GM12878 (cell line): Measurements from ENCODE around the gene COPE. TPM values are rescaled to one million over a fixed set of nuclear protein-coding genes. Genes with fewer than 3 reads are reported as not detected.
A peak's percentile ranks its signal among the peaks of the same experiment; 100 is the strongest.

Source experiments
- ATAC-seq: fragments of 200-7000 bp; cut with Tn5 transposase; 3 replicates; pipeline ENCODE4 v1.9.1; 2020; ENCODE audit warnings: mild to moderate bottlenecking, moderate library complexity
- BruUV-seq: library from RNA; stranded (reverse); fragments of 400-500 nt; replicated peaks from 2 replicates; lab custom pipeline; 2021; lab: Mats Ljungman, UMichigan
- CTCF ChIA-PET: fragments of 300-600 bp; sonication (Branson Sonifier 250); formaldehyde crosslinking; extraction: SDS; loops from one replicate; lab custom pipeline; 2021; ENCODE audit warnings: inconsistent platforms; lab: Yijun Ruan, JAX
- POLR2A ChIA-PET: fragments of 350-600 bp; formaldehyde crosslinking; extraction: SDS; loops from one replicate; lab custom pipeline; 2021; ENCODE audit warnings: inconsistent platforms; lab: Charles Lee
- RAD21 ChIA-PET: fragments of 300-600 bp; sonication (Branson Sonifier 250); formaldehyde crosslinking; loops from one replicate; lab custom pipeline; 2023; ENCODE audit warnings: antibody characterized with exemption; ENCODE audit not compliant: unreplicated experiment; lab: Charles Lee
- SMC1A ChIA-PET: fragments of 300-600 bp; sonication (Branson Sonifier 250); formaldehyde crosslinking; loops from one replicate; lab custom pipeline; 2023; ENCODE audit not compliant: unreplicated experiment, uncharacterized antibody; lab: Charles Lee
- DNase-seq: peaks from one replicate; pipeline ENCODE4 v3.0.0-alpha.2; 2011; ENCODE audit warnings: low read depth, low spot score
- FAIRE-seq: peaks from 3 replicates; lab custom pipeline; 2011; peaks lifted over from hg19 to GRCh38; lab: Jason Lieb, UNC
- H2AFZ ChIP-seq: 2 replicates; pipeline ENCODE4 v1.6.0; 2011; ENCODE audit warnings: low read depth, low read length, control low read depth; ENCODE audit not compliant: control insufficient read depth
- H3K27ac ChIP-seq: 2 replicates; pipeline ENCODE4 v1.5.1; 2011; ENCODE audit warnings: control low read depth; ENCODE audit not compliant: control insufficient read depth, insufficient read depth
- H3K27me3 ChIP-seq, 2 experiments: replicated peaks in 1 of 2; 2 replicates each; pipeline versions ENCODE4 v1.6.0 to v1.6.1; 2011; ENCODE audit warnings: low read length in 1 of 2; ENCODE audit not compliant: control insufficient read depth in 2 of 2, insufficient read depth in 2 of 2
- H3K36me3 ChIP-seq, 2 experiments: 2 replicates each; pipeline ENCODE4 v1.5.1; 2011; ENCODE audit warnings: low read length in 1 of 2; ENCODE audit not compliant: control insufficient read depth in 2 of 2, insufficient read depth in 2 of 2
- H3K4me1 ChIP-seq: 2 replicates; pipeline ENCODE4 v1.6.1; 2011; ENCODE audit warnings: mild to moderate bottlenecking, low read length, moderate library complexity, mixed read lengths; ENCODE audit not compliant: control insufficient read depth, insufficient read depth
- H3K4me2 ChIP-seq: 2 replicates; pipeline ENCODE4 v1.6.0; 2011; ENCODE audit warnings: control low read depth; ENCODE audit not compliant: control insufficient read depth, insufficient read depth
- H3K4me3 ChIP-seq: fragments of 200-600 bp; sonication (generic); 2 replicates; pipeline ENCODE4 v1.5.1; 2016
- H3K79me2 ChIP-seq: 2 replicates; pipeline ENCODE4 v1.6.0; 2011; ENCODE audit warnings: low read length; ENCODE audit not compliant: control insufficient read depth, insufficient read depth
- H3K9ac ChIP-seq: 2 replicates; pipeline ENCODE4 v1.8.0; 2011; ENCODE audit warnings: low read length, control low read depth, mixed read lengths; ENCODE audit not compliant: control insufficient read depth, insufficient read depth
- H3K9me3 ChIP-seq: replicated peaks from 3 replicates; pipeline ENCODE4 v1.5.1; 2011; ENCODE audit warnings: mild to moderate bottlenecking, low read length; ENCODE audit not compliant: control insufficient read depth, insufficient read depth
- H4K20me1 ChIP-seq: 2 replicates; pipeline ENCODE4 v1.6.0; 2011; ENCODE audit not compliant: control insufficient read depth, insufficient read depth
- CHD4 ChIP-seq: fragments of 200-600 bp; sonication (generic); IDR thresholded peaks from 2 replicates; pipeline ENCODE4 v1.6.1; 2016; ENCODE audit warnings: mild to moderate bottlenecking
- E2F4 ChIP-seq: IDR thresholded peaks from 2 replicates; pipeline ENCODE4 v1.6.1; 2012; ENCODE audit warnings: low read depth, low read length, improper control_type of control experiment
- MTA3 ChIP-seq: IDR thresholded peaks from 2 replicates; pipeline ENCODE4 v1.6.1; 2012; ENCODE audit warnings: low read length, inconsistent platforms, borderline replicate concordance
- MYC ChIP-seq: IDR thresholded peaks from 2 replicates; pipeline ENCODE4 v1.6.1; 2011; ENCODE audit warnings: mild to moderate bottlenecking, low read length, moderate library complexity, inconsistent platforms; ENCODE audit not compliant: insufficient read depth, insufficient replicate concordance, insufficient read length, severe bottlenecking
- NR2C2 ChIP-seq: IDR thresholded peaks from 2 replicates; pipeline ENCODE4 v1.6.1; 2011; ENCODE audit warnings: borderline replicate concordance, low read depth; ENCODE audit not compliant: control insufficient read depth, insufficient read length
- RB1 ChIP-seq: fragments of 450-650 bp; formaldehyde crosslinking; IDR thresholded peaks from 2 replicates; pipeline ENCODE4 v1.6.1; 2017; ENCODE audit warnings: mild to moderate bottlenecking, borderline replicate concordance
- RCOR1 ChIP-seq: conservative IDR thresholded peaks from 2 replicates; pipeline ENCODE4 v1.6.1; 2012; ENCODE audit warnings: low read depth, low read length, improper control_type of control experiment
- SKIL ChIP-seq: fragments of 450-650 bp; IDR thresholded peaks from 2 replicates; pipeline ENCODE4 v1.6.1; 2017; ENCODE audit warnings: mild to moderate bottlenecking, low read depth, inconsistent platforms; ENCODE audit not compliant: poor library complexity, severe bottlenecking
- SREBF2 ChIP-seq: IDR thresholded peaks from 2 replicates; pipeline ENCODE4 v1.6.1; 2012; ENCODE audit warnings: mild to moderate bottlenecking, low read length
- ZNF217 ChIP-seq: fragments of 450-650 bp; IDR thresholded peaks from 2 replicates; pipeline ENCODE4 v1.6.1; 2017; ENCODE audit warnings: antibody characterized with exemption, mild to moderate bottlenecking
- ZNF384 ChIP-seq: IDR thresholded peaks from 2 replicates; pipeline ENCODE4 v1.6.1; 2012; ENCODE audit warnings: low read depth, mild to moderate bottlenecking, low read length, improper control_type of control experiment, borderline replicate concordance
- ZZZ3 ChIP-seq: IDR thresholded peaks from 2 replicates; pipeline ENCODE4 v1.6.1; 2011; ENCODE audit warnings: low read depth; ENCODE audit not compliant: control insufficient read depth, insufficient read length
- WGBS: methylation state at CpG from one replicate; pipeline ENCODE4 v1.1.6; 2016; ENCODE audit warnings: low lambda C conversion rate; ENCODE audit not compliant: insufficient replicate concordance, insufficient coverage; ENCODE audit errors: missing lambda C conversion rate; 5-methylcytosine and 5-hydroxymethylcytosine counted together
- in situ Hi-C: fragments of 300-500 bp; cut with MboI; formaldehyde crosslinking; loops from 9 replicates; pipeline ENCODE4 v1.14.3; 2018; ENCODE audit warnings: mixed read lengths
- intact Hi-C: fragments of 100-400 bp; cut with micrococcal nuclease; formaldehyde crosslinking; loops from one replicate; pipeline ENCODE4 v1.14.2; 2022; ENCODE audit not compliant: unreplicated experiment
- polyA plus RNA-seq, 11 experiments: library from polyadenylated mRNA; depleted of rRNA in 4 of 11; unstranded in 6 of 11; stranded (reverse) in 5 of 11; fragments of >200 nt; fragmentation: Nextera tagmentation in 4 of 11; fragmentation: Illumina TruSeq in 1 of 11; extraction: Ambion mirVana in 4 of 11; extraction: Trizol in 1 of 11; gene quantifications; 1 replicate in 1 of 11; 2 replicates in 10 of 11; pipeline versions ENCODE4 v1.2.1 to v1.2.3, GENCODE V29; 2011 to 2016; ENCODE audit warnings: inconsistent platforms in 2 of 11, missing spikeins in 2 of 11, low read depth in 1 of 11
- total RNA-seq, 4 experiments: library from RNA; depleted of rRNA in 3 of 4; stranded (reverse); fragments of >200 nt in 3 of 4; fragmentation: Illumina TruSeq in 1 of 4; extraction: Trizol in 1 of 4; gene quantifications; 2 replicates each; pipeline versions ENCODE4 v1.2.1 to v1.2.3, GENCODE V29; 2013 to 2021
- TF ChIP-seq, protein P1 (sequence below): fragments of 450-650 bp; IDR thresholded peaks from 2 replicates; pipeline ENCODE4 v1.6.1; 2017; ENCODE audit warnings: antibody characterized with exemption, mild to moderate bottlenecking, moderate library complexity

The COPE gene
- total and polyA plus RNA-seq, 10 of the 15 experiments (the other 5 are each of a cell fraction or from before 2014, with no cell fraction given), result 3.5 to 464 (median 222) TPM

DNA sequence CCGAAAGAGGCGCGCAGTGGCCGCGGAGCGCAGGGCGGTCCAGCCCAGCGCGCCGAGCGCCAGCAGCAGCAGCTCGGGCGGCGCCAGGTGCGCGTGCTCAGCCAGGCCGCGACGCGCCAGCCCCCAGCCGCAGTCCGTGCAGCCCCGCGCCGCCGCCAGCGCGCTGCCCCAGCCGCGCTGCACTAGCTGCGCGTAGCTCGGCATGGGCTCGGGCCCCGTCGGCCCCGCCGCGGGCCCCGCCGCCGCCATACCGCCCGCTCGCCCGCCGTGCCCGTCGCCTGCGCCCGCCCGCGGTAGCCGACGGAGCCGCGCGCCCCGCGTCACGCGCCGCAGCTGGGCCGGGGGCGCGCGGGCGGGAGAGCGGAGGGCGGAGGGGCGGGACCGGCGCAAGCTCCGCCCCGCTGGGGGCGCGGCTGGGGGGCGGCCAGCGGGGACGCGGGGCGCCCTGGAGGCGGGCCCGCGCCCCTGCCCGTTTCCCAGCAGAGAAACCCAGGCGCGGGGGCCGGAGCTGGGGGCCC lies 23.3 kb downstream of the COPE start, which contains the start of gene CERS1:
Gene CERS1, minus strand, starts transcription at position 335 of the 518 bp plus-strand sequence. Its CDS starts 86 bp downstream, at position 249.
- H3K27me3 ChIP-seq, result peaks cover 4% of the 10 kb centered on the region in 2 experiments; a peak in 3 of 4 replicates
- POLR2A ChIA-PET, result no interaction called here
- H4K20me1 ChIP-seq, result no peaks in the 10 kb centered on the region
- no peaks in the 10 kb centered on the region for H3K4me1 ChIP-seq
- RAD21 ChIA-PET, result no interaction called here
- in situ Hi-C loops, result no loop called here
- ATAC-seq (no peak), FAIRE-seq (no peak), DNase-seq (no peak)
- no peak within 1 kb of the TSS for H3K4me3 ChIP-seq
- CTCF ChIA-PET, result no interaction called here
- H2AFZ ChIP-seq, result no peak within 1 kb of the TSS
- no TSS peak for BruUV-seq
- 3% methylated on average over 29 of the region's 89 CpGs for whole genome bisulfite sequencing
- H3K9me3 ChIP-seq, result no peaks in the 10 kb centered on the region
- SMC1A ChIA-PET, result no interaction called here
- H3K4me2 ChIP-seq, result 0 out of 2 replicates have a peak within 1 kb of the TSS, but pooled peaks have one; percentile 17
- H3K36me3 ChIP-seq, result peaks cover 0 to 4% of the 10 kb centered on the region in 2 experiments; a peak in 2 of 4 replicates
- intact Hi-C loops, result no loop called here
- no peaks in the 10 kb centered on the region for H3K79me2 ChIP-seq
- H3K27ac ChIP-seq, result no peak within 1 kb of the TSS
- no peak within 1 kb of the TSS for H3K9ac ChIP-seq
- TF ChIP-seq RB1 (no peak), CHD4 (no peak), RCOR1 (no peak), E2F4 (no peak), NR2C2 (no peak), ZNF384 (no peak), MYC (no peak), ZNF217 (no peak), SREBF2 (no peak), SKIL (no peak), ZZZ3 (no peak), MTA3 (no peak)
- TF ChIP-seq, protein P1, sequence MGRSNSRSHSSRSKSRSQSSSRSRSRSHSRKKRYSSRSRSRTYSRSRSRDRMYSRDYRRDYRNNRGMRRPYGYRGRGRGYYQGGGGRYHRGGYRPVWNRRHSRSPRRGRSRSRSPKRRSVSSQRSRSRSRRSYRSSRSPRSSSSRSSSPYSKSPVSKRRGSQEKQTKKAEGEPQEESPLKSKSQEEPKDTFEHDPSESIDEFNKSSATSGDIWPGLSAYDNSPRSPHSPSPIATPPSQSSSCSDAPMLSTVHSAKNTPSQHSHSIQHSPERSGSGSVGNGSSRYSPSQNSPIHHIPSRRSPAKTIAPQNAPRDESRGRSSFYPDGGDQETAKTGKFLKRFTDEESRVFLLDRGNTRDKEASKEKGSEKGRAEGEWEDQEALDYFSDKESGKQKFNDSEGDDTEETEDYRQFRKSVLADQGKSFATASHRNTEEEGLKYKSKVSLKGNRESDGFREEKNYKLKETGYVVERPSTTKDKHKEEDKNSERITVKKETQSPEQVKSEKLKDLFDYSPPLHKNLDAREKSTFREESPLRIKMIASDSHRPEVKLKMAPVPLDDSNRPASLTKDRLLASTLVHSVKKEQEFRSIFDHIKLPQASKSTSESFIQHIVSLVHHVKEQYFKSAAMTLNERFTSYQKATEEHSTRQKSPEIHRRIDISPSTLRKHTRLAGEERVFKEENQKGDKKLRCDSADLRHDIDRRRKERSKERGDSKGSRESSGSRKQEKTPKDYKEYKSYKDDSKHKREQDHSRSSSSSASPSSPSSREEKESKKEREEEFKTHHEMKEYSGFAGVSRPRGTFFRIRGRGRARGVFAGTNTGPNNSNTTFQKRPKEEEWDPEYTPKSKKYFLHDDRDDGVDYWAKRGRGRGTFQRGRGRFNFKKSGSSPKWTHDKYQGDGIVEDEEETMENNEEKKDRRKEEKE, result no peak
